Thyroid gland (tissue), 4 donors: ENCODE data around the gene MAVS.

ENCODE experiments used
- CTCF ChIP-seq, 6 experiments: fragments of 200-600 bp in 3 of 6; fragments of 450-650 bp in 3 of 6; sonication (generic) in 3 of 6; IDR thresholded peaks; one replicate each; pipeline ENCODE4 v1.5.1; 2016 to 2019; ENCODE audit warnings: antibody characterized with exemption in 6 of 6, mild to moderate bottlenecking in 2 of 6, inconsistent platforms in 1 of 6, moderate library complexity in 1 of 6
- POLR2A ChIP-seq, 2 donors: fragments of 450-650 bp; IDR thresholded peaks; one replicate each; pipeline ENCODE4 v1.6.1; 2017; ENCODE audit warnings: antibody characterized with exemption in 2 of 2, mild to moderate bottlenecking in 2 of 2, moderate library complexity in 1 of 2

- TF ChIP-seq POLR2A (IDR thresholded peaks at IDR 0.05), result no peak
- TF ChIP-seq CTCF (IDR thresholded peaks at IDR 0.05), result no peak
These were observed 3.1 kb upstream of the MAVS start for GRCh38 chr20:3843490-3843889.
